ENCODE data around the gene PDE6C. TPM values are rescaled to one million over a fixed set of nuclear protein-coding genes. Genes with fewer than 3 reads are reported as not detected.

Gene PDE6C
- total RNA-seq, 1 experiment from 2014 or later, result not detected

DNA sequence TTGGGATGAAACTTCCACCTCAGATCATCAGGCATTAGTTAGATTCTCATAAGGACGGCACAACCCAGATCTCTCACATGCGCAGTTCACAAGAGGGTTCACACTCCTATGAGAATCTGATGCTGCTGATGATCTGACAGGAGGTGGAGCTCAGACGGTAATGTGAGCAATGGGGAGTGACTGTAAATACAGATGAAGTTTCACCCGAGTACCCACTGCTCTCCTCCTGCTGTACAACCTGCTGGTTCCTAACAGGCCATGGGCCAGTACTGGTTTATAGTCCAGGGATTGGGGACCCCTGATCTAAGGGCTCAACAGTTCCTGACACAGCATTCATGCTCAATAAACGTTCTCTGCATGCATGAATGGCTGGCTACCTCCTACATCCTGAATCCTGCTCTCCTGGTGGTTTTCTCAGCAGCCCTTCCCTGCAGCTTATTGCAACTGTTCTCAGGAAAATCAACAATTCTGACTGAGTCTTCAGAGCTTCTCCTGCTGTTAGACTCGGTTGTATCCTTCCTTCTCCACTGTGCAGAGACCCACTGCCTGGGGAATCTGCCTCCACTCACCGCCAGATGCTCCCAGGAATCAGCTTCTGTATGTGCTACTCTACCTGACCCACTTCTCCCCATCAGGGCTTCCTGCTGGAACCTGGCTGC lies 17.4 kb downstream of the PDE6C start:
- Histone ChIP-seq H2AK5ac (ENCODE audit: insufficient read length, low read length) (no peak overlapping the region), H2BK120ac (ENCODE audit: low read depth, low read length, poor library complexity, severe bottlenecking) (no peak overlapping the region), H2BK12ac (ENCODE audit: insufficient read length, low read depth, low read length) (no peak overlapping the region), H3K23ac (ENCODE audit: insufficient read length, low read depth, low read length) (no peak overlapping the region), H4K91ac (ENCODE audit: insufficient read length, low read depth, low read length) (no peak overlapping the region), H3K4me1 (ENCODE audit: insufficient read depth, low read length) (no peaks in the 10 kb centered on the region), H3K56ac (ENCODE audit: insufficient read length, low read depth, low read length) (no peak overlapping the region), H3K27ac (ENCODE audit: insufficient read length, low read depth, low read length) (no peak overlapping the region), H3K18ac (ENCODE audit: insufficient read length, low read depth, low read length) (no peak overlapping the region), H4K20me1 (ENCODE audit: control insufficient read depth, insufficient read depth, insufficient read length) (no peaks in the 10 kb centered on the region), H3K27me3 (ENCODE audit: insufficient read depth, low read length) (no peaks in the 10 kb centered on the region), H3K79me2 (ENCODE audit: insufficient read depth, low read length) (no peaks in the 10 kb centered on the region), H3K23me2 (ENCODE audit: insufficient read length, low read depth, low read length, poor library complexity, severe bottlenecking) (no peaks in the 10 kb centered on the region), H3K9me3 (ENCODE audit: control insufficient read depth, low read depth, low read length) (no peaks in the 10 kb centered on the region), H3K79me1 (ENCODE audit: insufficient read depth, low read depth, low read length, poor library complexity, severe bottlenecking) (no peaks in the 10 kb centered on the region), H2BK5ac (ENCODE audit: insufficient read length, low read length) (no peak overlapping the region), H2AFZ (ENCODE audit: low read length) (no peak overlapping the region), H3K4me2 (ENCODE audit: insufficient read depth, insufficient read length, low read length) (no peak overlapping the region), H4K8ac (replicated peaks; ENCODE audit: insufficient read length, low read depth, low read length) (no peak overlapping the region), H2BK15ac (ENCODE audit: low read depth, low read length) (no peak overlapping the region), H3T11ph (ENCODE audit: low read length) (no peak overlapping the region), H4K5ac (ENCODE audit: insufficient read length, low read depth, low read length) (no peak overlapping the region), H3K14ac (ENCODE audit: insufficient read depth, low read length) (no peak overlapping the region), H3K4ac (ENCODE audit: low read depth, low read length) (no peak overlapping the region), H3K9ac (ENCODE audit: extremely low read depth, insufficient read length, low read length) (no peak overlapping the region), H2BK20ac (ENCODE audit: low read depth, low read length, poor library complexity, severe bottlenecking) (no peak overlapping the region)
- no peaks in the 10 kb centered on the region for H3K9me3 Mint-ChIP-seq
- TF ChIP-seq, protein P1, sequence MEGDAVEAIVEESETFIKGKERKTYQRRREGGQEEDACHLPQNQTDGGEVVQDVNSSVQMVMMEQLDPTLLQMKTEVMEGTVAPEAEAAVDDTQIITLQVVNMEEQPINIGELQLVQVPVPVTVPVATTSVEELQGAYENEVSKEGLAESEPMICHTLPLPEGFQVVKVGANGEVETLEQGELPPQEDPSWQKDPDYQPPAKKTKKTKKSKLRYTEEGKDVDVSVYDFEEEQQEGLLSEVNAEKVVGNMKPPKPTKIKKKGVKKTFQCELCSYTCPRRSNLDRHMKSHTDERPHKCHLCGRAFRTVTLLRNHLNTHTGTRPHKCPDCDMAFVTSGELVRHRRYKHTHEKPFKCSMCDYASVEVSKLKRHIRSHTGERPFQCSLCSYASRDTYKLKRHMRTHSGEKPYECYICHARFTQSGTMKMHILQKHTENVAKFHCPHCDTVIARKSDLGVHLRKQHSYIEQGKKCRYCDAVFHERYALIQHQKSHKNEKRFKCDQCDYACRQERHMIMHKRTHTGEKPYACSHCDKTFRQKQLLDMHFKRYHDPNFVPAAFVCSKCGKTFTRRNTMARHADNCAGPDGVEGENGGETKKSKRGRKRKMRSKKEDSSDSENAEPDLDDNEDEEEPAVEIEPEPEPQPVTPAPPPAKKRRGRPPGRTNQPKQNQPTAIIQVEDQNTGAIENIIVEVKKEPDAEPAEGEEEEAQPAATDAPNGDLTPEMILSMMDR (conservative IDR thresholded peaks at IDR 0.05), result no peak
- H3K4me3 Mint-ChIP-seq, result no peak overlapping the region
- WGBS (ENCODE audit: extremely low coverage, insufficient read length, low lambda C conversion rate), result no CpG with 5 or more reads among the region's 7 CpGs
- H3K27ac Mint-ChIP-seq, result no peak overlapping the region
- H3K4me1 Mint-ChIP-seq, result peaks cover 3 to 6% of the 10 kb centered on the region in 2 experiments; a peak in 3 of 4 replicates
- no peak for DNase-seq
- H3K27me3 Mint-ChIP-seq (ENCODE audit: low read depth), result peaks cover 3% of the 10 kb centered on the region
- H3K36me3 Mint-ChIP-seq (ENCODE audit: insufficient read depth in 1 of 3, low read depth in 3 of 3), result no peaks in the 10 kb centered on the region

Data from H9 (cell line).